ENCODE data around the gene GPN2.

DNA sequence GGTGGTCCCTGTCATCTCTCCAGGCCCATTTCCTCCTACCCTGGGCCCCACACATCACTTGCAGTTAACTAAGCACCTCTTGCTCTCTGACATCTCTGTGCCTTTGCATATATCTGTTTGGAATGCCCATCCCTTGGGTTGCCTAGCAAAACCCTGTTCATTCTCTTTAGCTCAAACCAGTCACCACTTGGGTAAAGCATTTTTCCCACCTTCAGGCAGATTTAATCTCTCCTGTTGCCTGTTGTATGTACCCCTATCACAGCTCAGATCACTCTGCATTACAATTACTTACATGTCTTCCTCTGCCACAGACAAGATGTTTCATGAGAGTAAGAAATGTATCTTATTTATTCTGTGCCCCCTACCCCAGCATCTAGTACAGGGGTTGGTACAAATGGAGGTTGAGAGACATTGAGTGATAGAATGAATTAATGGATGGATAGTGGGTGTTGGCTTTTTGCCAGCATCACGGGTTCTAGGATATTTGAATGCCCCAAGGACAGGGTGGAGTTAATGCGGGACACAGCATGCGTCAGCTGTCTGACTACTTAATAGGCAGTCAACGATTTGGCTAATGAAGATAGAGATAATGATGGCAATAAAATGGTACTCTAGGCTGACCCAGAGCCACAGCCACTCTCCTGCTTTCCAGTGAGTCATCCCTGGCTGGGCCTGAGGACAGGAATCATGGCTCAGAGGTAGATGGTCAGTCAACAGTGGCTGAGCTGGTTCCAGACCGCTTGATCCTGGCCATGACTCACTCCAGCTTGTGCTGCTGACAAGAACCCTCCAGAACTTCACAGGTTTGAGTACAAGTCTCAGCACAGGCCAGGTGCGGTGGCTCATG, 17.2 kb upstream of the GPN2 start:
- TF ChIP-seq POLR2A (IDR thresholded peaks at IDR 0.05; ENCODE audit: low read depth, low read length) (no peak), RAD21 (IDR thresholded peaks at IDR 0.05; ENCODE audit: low read length) (no peak)
- TF ChIP-seq, protein P1, sequence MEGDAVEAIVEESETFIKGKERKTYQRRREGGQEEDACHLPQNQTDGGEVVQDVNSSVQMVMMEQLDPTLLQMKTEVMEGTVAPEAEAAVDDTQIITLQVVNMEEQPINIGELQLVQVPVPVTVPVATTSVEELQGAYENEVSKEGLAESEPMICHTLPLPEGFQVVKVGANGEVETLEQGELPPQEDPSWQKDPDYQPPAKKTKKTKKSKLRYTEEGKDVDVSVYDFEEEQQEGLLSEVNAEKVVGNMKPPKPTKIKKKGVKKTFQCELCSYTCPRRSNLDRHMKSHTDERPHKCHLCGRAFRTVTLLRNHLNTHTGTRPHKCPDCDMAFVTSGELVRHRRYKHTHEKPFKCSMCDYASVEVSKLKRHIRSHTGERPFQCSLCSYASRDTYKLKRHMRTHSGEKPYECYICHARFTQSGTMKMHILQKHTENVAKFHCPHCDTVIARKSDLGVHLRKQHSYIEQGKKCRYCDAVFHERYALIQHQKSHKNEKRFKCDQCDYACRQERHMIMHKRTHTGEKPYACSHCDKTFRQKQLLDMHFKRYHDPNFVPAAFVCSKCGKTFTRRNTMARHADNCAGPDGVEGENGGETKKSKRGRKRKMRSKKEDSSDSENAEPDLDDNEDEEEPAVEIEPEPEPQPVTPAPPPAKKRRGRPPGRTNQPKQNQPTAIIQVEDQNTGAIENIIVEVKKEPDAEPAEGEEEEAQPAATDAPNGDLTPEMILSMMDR (conservative IDR thresholded peaks at IDR 0.05; ENCODE audit: low read depth, low read length) = no peak
- TF ChIP-seq, protein P2, sequence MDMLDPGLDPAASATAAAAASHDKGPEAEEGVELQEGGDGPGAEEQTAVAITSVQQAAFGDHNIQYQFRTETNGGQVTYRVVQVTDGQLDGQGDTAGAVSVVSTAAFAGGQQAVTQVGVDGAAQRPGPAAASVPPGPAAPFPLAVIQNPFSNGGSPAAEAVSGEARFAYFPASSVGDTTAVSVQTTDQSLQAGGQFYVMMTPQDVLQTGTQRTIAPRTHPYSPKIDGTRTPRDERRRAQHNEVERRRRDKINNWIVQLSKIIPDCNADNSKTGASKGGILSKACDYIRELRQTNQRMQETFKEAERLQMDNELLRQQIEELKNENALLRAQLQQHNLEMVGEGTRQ (IDR thresholded peaks at IDR 0.05; ENCODE audit: low read depth, low read length) = no peak

Measured in IMR-90 (cell line).